SKM-1 treated with dmso at 0.1 percent for 144 hours (cell line): ENCODE measurements around the gene LRATD1.

ENCODE experiments used
- DNase-seq: peaks from one replicate; lab custom pipeline; 2025; ENCODE audit not compliant: unreplicated experiment; lab: John Stamatoyannopoulos, UW

Gene LRATD1

GRCh38 chr2:14633061-14633460, 544 bp downstream of the LRATD1 start:
- no peak for DNase-seq

GRCh38 chr2:14633461-14634181, 1.1 kb downstream of the LRATD1 start:
- DNase-seq, result no peak

- DNase-seq, result no peak
These were observed 1.6 kb downstream of the LRATD1 start for GRCh38 chr2:14634182-14634488.

GRCh38 chr2:14634489-14635390, 2.2 kb downstream of the LRATD1 start:
- peak; percentile 66 for DNase-seq

GRCh38 chr2:14635391-14635871, 2.9 kb downstream of the LRATD1 start:
- DNase-seq, result peak; percentile 45

- no peak for DNase-seq
These were observed 6.0 kb downstream of the LRATD1 start for GRCh38 chr2:14638488-14638887.

GRCh38 chr2:14641116-14641515, 8.6 kb downstream of the LRATD1 start:
- no peak for DNase-seq

- no peak for DNase-seq
These were observed 10.0 kb downstream of the LRATD1 start for GRCh38 chr2:14642499-14642898.

GRCh38 chr2:14647714-14648113, 15.2 kb downstream of the LRATD1 start:
- no peak for DNase-seq

GRCh38 chr2:14650066-14650465, 17.5 kb downstream of the LRATD1 start:
- DNase-seq, result no peak

GRCh38 chr2:14654835-14655282, 22.3 kb downstream of the LRATD1 start:
- DNase-seq, result no peak

- DNase-seq, result no peak
These were observed 23.6 kb downstream of the LRATD1 start for GRCh38 chr2:14656146-14656545.

- no peak for DNase-seq
These were observed 28.6 kb downstream of the LRATD1 start for GRCh38 chr2:14661163-14661562.

GRCh38 chr2:14673351-14673875, 40.9 kb downstream of the LRATD1 start:
- DNase-seq, result no peak

GRCh38 chr2:14675489-14675888, 43.0 kb downstream of the LRATD1 start:
- DNase-seq, result no peak

GRCh38 chr2:14676371-14676770, 43.9 kb downstream of the LRATD1 start:
- DNase-seq, result no peak

- no peak for DNase-seq
These were observed 44.5 kb downstream of the LRATD1 start for GRCh38 chr2:14677039-14677438.

GRCh38 chr2:14678761-14679160, 46.2 kb downstream of the LRATD1 start:
- no peak for DNase-seq

- no peak for DNase-seq
These were observed 49.1 kb downstream of the LRATD1 start for GRCh38 chr2:14681608-14682007.
